ENCODE data around the gene FBXO48.

DNA sequence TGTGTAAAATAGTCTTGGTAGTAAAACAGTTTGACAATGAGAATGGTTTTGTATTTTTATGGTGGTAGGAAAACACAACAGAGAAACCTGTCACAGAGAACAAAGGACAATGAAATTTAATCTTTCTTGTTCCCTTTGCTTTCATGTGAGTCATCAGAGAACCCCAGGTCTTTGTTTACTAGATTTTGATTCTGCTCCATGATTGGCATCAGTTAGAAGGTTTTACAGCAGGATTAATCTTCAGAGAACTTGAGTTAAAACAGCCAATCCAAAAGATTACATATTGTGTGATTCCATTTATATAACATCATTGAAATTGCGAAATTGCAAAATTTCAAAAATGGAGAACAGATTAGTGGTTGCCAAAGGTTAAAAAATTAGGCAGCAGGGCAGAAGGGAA is 2.8 kb upstream of the FBXO48 start:
- TF ChIP-seq, protein P1, sequence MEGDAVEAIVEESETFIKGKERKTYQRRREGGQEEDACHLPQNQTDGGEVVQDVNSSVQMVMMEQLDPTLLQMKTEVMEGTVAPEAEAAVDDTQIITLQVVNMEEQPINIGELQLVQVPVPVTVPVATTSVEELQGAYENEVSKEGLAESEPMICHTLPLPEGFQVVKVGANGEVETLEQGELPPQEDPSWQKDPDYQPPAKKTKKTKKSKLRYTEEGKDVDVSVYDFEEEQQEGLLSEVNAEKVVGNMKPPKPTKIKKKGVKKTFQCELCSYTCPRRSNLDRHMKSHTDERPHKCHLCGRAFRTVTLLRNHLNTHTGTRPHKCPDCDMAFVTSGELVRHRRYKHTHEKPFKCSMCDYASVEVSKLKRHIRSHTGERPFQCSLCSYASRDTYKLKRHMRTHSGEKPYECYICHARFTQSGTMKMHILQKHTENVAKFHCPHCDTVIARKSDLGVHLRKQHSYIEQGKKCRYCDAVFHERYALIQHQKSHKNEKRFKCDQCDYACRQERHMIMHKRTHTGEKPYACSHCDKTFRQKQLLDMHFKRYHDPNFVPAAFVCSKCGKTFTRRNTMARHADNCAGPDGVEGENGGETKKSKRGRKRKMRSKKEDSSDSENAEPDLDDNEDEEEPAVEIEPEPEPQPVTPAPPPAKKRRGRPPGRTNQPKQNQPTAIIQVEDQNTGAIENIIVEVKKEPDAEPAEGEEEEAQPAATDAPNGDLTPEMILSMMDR (IDR thresholded peaks at IDR 0.05): no peak
- TF ChIP-seq POLR2A (IDR thresholded peaks at IDR 0.05): no peak

Data from esophagus squamous epithelium (tissue), 4 donors.